Fibroblast of skin of left quadriceps (primary cell): ENCODE measurements around the gene GNG10.
"Not testable (repeated sequence)": the region's sequence is repeated elsewhere in the genome, so short reads cannot be mapped to it uniquely, and the experiment has no call there.

Experiments
- DNase-seq, 2 experiments: peaks; one replicate each; pipeline ENCODE4 v3.0.0-alpha.2; 2013; ENCODE audit warnings: low read depth in 2 of 2

The GNG10 gene

GRCh38 chr9:111661150-111661801 is at the start of gene GNG10:
Gene GNG10 (plus strand): TSS chr9:111661605. CDS start chr9:111661635, 30 bp downstream.
- DNase-seq: peak; percentile 14 to 19

DNA sequence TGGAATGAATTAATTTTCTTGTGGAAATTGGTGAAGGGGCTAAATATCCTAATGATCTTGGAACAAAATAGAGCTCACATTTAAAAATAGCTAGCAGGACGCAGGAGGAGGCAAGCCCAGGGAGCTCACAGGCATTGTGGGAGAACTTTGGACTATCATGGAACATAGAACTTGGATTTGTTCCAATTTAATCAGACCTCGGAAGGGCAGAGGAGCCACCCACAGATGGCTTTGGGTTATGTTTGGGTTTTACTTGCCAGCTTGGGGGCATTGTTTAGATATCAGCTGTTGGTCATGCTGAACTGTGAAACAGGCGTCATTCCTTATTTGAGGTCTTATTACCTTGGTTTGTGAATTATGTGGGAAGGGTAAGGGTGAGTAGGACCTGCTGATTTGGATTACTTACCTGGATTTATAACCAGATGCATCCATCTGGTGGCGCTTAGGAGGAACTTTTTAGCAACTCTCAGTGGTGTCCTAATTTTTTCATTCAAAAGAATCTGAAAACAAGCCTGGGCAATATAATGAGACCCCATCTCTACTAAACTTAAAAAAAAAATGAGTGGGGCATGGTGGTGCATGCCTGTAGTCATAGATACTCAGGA is 47.9 kb upstream of the GNG10 start:
- no peak for DNase-seq

DNA sequence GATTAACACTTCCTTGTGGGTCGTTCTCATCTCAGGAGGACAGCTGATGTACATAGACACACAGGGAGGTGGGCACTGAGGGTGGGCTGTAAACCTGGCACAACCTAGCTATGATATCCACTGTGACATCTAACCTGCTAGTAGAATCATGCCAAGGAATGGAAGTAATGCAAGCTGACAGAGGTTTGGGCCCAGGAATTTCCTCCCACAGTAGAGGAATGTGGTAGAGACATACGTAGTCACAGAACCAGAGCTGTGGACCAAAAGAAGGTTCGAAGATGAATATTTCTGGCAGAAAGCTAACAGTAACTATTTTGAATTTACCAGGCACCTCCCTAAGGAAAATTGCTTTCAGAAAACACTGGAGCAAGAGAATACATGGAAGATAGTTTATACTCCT is 45.5 kb upstream of the GNG10 start:
- no peak for DNase-seq

DNA sequence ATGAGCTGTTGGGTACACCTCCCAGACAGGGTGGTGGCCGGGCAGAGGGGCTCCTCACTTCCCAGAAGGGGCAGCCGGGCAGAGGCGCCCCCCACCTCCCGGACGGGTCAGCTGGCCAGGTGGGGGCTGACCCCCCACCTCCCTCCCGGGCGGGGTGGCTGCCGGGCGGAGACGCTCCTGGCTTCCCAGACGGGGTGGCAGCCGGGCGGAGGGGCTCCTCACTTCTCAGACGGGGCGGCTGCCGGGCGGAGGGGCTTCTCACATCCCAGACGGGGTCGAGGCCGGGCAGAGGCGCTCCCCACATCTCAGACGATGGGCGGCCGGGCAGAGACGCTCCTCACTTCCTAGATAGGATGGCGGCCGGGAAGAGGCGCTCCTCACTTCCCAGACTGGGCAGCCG is 44.1 kb upstream of the GNG10 start:
- DNase-seq: not testable (repeated sequence)

GRCh38 chr9:111621895-111622480 is 39.4 kb upstream of the GNG10 start:
- DNase-seq: no peak

DNA sequence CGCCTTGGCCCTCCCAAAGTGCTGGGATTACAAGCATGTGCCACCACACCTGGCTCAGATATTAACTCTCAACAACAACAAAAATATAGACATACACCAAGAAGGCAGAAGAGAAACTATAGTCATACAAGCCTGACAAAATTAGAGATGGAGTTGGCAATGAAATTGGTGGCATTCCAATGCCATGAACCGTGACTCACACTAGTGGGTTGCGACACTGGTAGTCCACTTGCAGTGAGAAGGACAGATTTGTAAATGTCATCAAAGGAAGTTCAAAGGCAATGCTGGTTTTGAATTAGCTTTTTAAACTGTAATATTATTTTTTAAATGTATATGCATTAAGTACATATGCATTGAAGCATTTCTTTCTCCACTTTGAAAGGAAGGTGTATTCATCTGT is 38.8 kb upstream of the GNG10 start:
- DNase-seq: no peak

DNA sequence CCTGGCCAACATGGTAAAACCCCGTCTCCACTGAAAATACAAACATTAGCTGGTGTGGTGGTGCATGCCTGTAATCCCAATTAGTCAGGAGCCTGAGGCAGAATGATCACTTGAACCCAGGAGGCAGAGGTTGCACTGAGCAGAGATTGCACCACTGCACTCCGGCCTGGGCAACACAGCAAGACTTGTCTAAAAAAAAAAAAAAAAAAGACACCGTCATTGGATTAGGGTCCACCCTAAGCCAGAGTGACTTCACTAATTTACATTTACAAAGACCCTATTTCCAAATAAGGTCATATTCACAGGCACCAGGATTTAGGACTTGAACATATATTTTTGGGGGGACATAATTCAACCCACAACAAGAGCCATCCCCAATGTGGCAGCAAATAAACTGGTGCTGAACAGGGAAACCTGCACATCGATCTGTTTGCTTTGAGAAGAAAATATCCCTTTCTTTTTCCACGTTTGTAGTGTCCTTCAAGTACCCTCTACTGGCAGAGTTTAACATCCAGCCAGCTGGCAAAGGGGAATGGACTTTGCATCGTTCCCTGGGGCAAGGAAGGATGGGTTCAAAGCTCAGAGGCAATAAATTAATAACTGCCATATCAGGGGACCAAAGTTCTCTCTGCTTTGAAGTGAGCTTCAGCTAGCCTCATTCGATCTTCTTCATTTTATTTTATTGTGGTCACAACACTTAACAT is 34.0 kb upstream of the GNG10 start:
- no peak for DNase-seq

GRCh38 chr9:111628411-111628810 is 33.0 kb upstream of the GNG10 start:
- DNase-seq: no peak

DNA sequence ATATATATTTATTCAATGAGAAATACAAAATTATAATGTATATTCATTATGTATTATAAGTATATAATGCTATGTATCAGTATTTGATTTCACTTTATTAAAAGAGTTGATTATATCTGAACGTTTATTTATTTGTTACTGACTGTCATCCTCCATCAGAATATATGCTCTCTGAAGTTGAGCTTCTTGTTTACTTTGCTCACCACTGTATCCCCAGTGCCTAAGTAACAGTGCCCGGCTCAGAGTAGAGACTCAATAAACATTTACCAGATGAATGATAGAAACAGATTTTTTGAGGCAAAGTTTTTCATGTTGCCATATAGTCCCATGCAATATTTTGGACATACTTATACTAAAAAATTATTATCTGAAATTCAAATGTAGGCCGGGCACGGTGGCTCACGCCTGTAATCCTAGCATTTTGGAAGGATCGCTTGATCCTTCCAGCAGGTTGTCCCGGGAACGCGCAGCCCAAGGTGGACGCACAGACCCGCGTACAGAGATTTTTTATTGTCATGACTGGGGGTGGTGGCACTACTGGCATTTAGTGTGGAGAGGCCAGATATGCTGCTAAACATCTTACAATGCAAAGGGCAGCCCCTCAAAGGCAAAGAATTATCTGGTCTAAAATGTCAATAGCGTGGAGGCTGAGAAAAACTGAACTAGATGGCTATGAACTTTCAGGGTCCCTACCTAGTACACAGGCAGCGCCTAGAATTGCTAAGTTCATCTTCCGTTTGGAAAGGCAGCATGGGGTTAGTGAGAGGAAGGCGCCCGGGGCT is 31.0 kb upstream of the GNG10 start:
- DNase-seq: no peak

- DNase-seq: no peak
These were observed 30.5 kb upstream of the GNG10 start for GRCh38 chr9:111630964-111631213.

- DNase-seq: peak; percentile 96 to 97
These were observed 30.0 kb upstream of the GNG10 start, which contains the start of gene DNAJC25 for GRCh38 chr9:111631214-111631971. Gene DNAJC25 (plus strand): TSS chr9:111631334. CDS start chr9:111631408, 74 bp downstream.

- DNase-seq: no peak
These were observed 29.3 kb upstream of the GNG10 start for GRCh38 chr9:111632060-111632459.

- DNase-seq: no peak
These were observed 28.6 kb upstream of the GNG10 start for GRCh38 chr9:111632695-111633388.

DNA sequence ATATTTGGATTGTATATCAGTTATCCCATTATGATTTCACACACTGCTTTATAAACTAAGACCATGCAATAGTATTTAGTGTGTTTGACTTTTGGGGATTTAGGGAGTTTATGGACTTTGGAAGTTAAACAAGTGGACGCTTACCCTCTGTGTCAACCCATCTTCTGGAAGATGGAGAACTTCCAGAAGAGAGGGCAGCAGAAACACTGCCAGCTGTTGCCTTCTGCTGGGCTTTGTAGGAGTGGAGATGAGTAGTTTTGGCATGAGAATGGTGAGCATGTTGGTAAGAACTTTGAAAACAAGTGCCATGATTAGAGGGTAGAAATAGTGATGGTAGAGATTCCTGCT is 28.0 kb upstream of the GNG10 start:
- DNase-seq: no peak

- no peak for DNase-seq
These were observed 26.5 kb upstream of the GNG10 start for GRCh38 chr9:111634860-111635259.

GRCh38 chr9:111637421-111637950 is 23.9 kb upstream of the GNG10 start:
- no peak for DNase-seq

DNA sequence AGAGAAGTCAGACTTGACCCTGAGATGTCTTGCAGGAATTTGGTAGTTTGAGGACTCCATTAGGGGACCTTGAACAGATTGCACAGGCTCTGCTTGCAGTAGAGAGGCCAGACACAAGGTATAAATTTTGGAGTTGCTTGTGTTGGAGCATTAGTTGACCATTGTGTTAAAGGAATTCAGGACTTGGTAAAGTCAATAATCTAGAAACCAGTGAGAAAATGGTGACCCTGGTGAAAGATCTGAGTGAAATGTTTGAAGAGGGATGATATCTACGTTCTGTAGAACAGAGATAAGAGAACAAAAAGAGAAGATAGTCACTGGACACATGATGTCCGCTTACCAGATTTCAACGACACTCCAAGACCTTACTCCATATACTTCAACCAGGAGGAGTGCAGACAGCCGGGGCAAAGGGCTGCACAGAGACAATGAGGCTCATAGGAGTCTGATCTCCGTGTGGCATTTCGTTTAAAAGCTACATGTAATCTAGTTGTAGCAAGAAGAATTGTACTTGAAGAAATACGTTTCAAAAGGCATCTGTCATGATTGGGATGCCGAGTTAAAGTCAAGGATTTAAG is 17.1 kb upstream of the GNG10 start:
- no peak for DNase-seq

DNA sequence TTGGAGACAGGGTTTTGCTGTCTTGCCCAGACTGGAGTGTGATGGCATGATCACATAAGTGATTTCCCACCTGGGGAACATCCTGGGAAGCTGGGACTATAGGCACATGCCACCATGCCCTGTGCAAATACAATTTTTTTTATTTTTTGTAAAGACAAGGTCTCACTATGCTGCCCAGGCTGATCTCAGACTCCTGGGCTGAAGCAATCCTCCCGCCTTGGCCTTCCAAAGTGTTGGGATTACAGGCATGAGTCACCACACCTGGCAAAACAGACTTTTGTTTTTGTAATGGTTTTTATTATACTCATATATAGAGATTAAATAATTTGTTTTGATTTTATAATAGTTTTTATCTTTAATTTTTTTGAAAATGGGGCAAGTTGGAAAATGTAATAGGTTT is 15.6 kb upstream of the GNG10 start:
- DNase-seq: no peak

GRCh38 chr9:111646417-111646816 is 15.0 kb upstream of the GNG10 start:
- DNase-seq: no peak

DNA sequence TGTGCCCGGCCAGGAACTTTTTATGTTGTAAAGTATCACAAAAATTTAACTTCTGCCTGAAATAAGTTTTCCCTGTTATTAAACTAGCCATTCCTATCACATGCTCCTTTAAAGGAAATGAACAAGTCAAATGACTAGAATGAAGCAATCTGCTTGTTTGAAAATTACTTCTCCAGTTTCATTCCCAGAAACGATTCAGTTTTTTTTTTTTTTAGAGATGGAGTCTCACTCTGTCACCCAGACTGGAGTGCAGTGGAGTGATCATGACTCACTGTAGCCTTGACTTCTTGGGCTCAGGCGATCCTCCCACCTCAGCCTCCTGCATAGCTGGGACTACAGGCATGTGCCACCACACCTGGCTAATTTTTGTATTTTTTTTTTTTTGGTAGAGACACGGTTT is 13.3 kb upstream of the GNG10 start:
- DNase-seq: no peak
